Endothelial cell of umbilical vein (primary cell): Measurements from ENCODE around the gene ALDH2. TPM values are rescaled to one million over a fixed set of nuclear protein-coding genes. Genes with fewer than 3 reads are reported as not detected.

ENCODE experiments used
- BruUV-seq: library from RNA; stranded (reverse); fragments of 400-500 nt; replicated peaks from 2 replicates; lab custom pipeline; 2021; lab: Mats Ljungman, UMichigan
- CTCF ChIA-PET: fragments of 300-600, 350-600 bp; sonication (Branson Sonifier 250); formaldehyde crosslinking; loops from one replicate; lab custom pipeline; 2021; ENCODE audit warnings: antibody characterized with exemption, inconsistent platforms; lab: Charles Lee
- POLR2A ChIA-PET: fragments of 300-600, 350-600 bp; sonication (Branson Sonifier 250); formaldehyde crosslinking; loops from one replicate; lab custom pipeline; 2021; ENCODE audit warnings: antibody characterized with exemption, inconsistent platforms; lab: Charles Lee
- DNase-seq: peaks from one replicate; pipeline ENCODE4 v3.0.0-alpha.2; 2011; ENCODE audit warnings: low read depth, low spot score
- FAIRE-seq: peaks from 2 replicates; lab custom pipeline; 2011; peaks lifted over from hg19 to GRCh38; lab: Jason Lieb, UNC
- H2AFZ ChIP-seq: 2 replicates; pipeline ENCODE4 v1.6.0; 2012; ENCODE audit warnings: low read depth, low read length, control low read depth, inconsistent platforms
- H3K27ac ChIP-seq: 2 replicates; pipeline ENCODE4 v1.5.1; 2011; ENCODE audit warnings: low read depth, mild to moderate bottlenecking, control low read depth, low read length, moderate library complexity; ENCODE audit not compliant: insufficient read depth
- H3K27me3 ChIP-seq, 2 experiments: 2 replicates each; pipeline versions ENCODE4 v1.6.0 to v1.6.1; 2011; ENCODE audit warnings: low read length in 2 of 2, mixed read lengths in 1 of 2; ENCODE audit not compliant: control insufficient read depth in 2 of 2, insufficient read depth in 2 of 2
- H3K36me3 ChIP-seq, 2 experiments: 2 replicates in 1 of 2; 3 replicates in 1 of 2; pipeline ENCODE4 v1.5.1; 2011; ENCODE audit warnings: low read length in 2 of 2, mild to moderate bottlenecking in 1 of 2, moderate library complexity in 1 of 2; ENCODE audit not compliant: control insufficient read depth in 2 of 2, insufficient read depth in 2 of 2; ENCODE audit errors: extremely low read depth in 1 of 2
- H3K4me1 ChIP-seq: 3 replicates; pipeline ENCODE4 v1.5.1; 2011; ENCODE audit warnings: mild to moderate bottlenecking, low read length; ENCODE audit not compliant: control insufficient read depth, insufficient read depth; ENCODE audit errors: extremely low read depth
- H3K4me2 ChIP-seq: 2 replicates; pipeline ENCODE4 v1.6.1; 2011; ENCODE audit warnings: low read length, control low read depth, mixed read lengths; ENCODE audit not compliant: insufficient read depth
- H3K4me3 ChIP-seq, 3 experiments: fragments of 200-600 bp in 1 of 3; sonication (generic), shearing (Covaris generic) in 1 of 3; replicated peaks in 1 of 3; 2 replicates each; pipeline ENCODE4 v1.5.1; 2011 to 2016; ENCODE audit warnings: control low read depth in 3 of 3, low read length in 3 of 3, mild to moderate bottlenecking in 2 of 3, inconsistent platforms in 1 of 3, low read depth in 1 of 3, moderate library complexity in 1 of 3; ENCODE audit not compliant: insufficient read depth in 1 of 3
- H3K79me2 ChIP-seq: 2 replicates; pipeline ENCODE4 v1.6.0; 2012; ENCODE audit warnings: low read length, inconsistent platforms; ENCODE audit not compliant: control insufficient read depth, insufficient read depth
- H3K9ac ChIP-seq: replicated peaks from 2 replicates; pipeline ENCODE3; 2011; ENCODE audit warnings: low read length, control low read depth; ENCODE audit not compliant: insufficient read depth; ENCODE audit errors: extremely low read depth
- H3K9me1 ChIP-seq: replicated peaks from 3 replicates; pipeline ENCODE4 v1.6.0; 2011; ENCODE audit warnings: mild to moderate bottlenecking, low read length; ENCODE audit not compliant: control insufficient read depth, insufficient read depth; ENCODE audit errors: extremely low read depth
- H3K9me3 ChIP-seq: replicated peaks from 2 replicates; pipeline ENCODE4 v1.5.1; 2012; ENCODE audit warnings: low read length, inconsistent platforms; ENCODE audit not compliant: control insufficient read depth, insufficient read depth
- H4K20me1 ChIP-seq: replicated peaks from 2 replicates; pipeline ENCODE3; 2011; ENCODE audit warnings: mild to moderate bottlenecking, low read length; ENCODE audit not compliant: control insufficient read depth, insufficient read depth; ENCODE audit errors: extremely low read depth
- EZH2 ChIP-seq: IDR thresholded peaks from 2 replicates; pipeline ENCODE4 v1.6.1; 2012; ENCODE audit warnings: borderline replicate concordance, low read depth, mild to moderate bottlenecking, moderate library complexity, low read length, inconsistent platforms; ENCODE audit not compliant: severe bottlenecking
- FOS ChIP-seq: IDR thresholded peaks from 2 replicates; pipeline ENCODE4 v1.6.1; 2011; ENCODE audit warnings: mild to moderate bottlenecking, low read length, moderate library complexity, borderline replicate concordance; ENCODE audit not compliant: insufficient read depth
- GATA2 ChIP-seq: IDR thresholded peaks from 2 replicates; pipeline ENCODE4 v1.7.0; 2011; ENCODE audit warnings: low read depth, mild to moderate bottlenecking, moderate library complexity, mixed read lengths, low read length; ENCODE audit not compliant: insufficient read length, insufficient read depth
- JUN ChIP-seq: IDR thresholded peaks from 2 replicates; pipeline ENCODE4 v1.6.1; 2011; ENCODE audit warnings: borderline replicate concordance, low read depth; ENCODE audit not compliant: insufficient read length, insufficient read depth
- MAX ChIP-seq: IDR thresholded peaks from 2 replicates; pipeline ENCODE4 v1.6.1; 2011; ENCODE audit not compliant: insufficient read depth, insufficient read length
- MYC ChIP-seq: IDR thresholded peaks from one replicate; pipeline ENCODE4 v1.6.1; 2011; ENCODE audit warnings: mild to moderate bottlenecking, low read depth, low read length
- POLR2A ChIP-seq: IDR thresholded peaks from 2 replicates; pipeline ENCODE4 v1.6.1; 2012; ENCODE audit warnings: low read depth, mild to moderate bottlenecking, control low read depth, low read length
- POLR2AphosphoS5 ChIP-seq: IDR thresholded peaks from 2 replicates; pipeline ENCODE4 v1.6.1; 2012; ENCODE audit warnings: low read depth, mild to moderate bottlenecking, control low read depth, low read length, moderate library complexity; ENCODE audit not compliant: insufficient read depth
- dilution Hi-C: fragments of 300-500 bp; cut with MboI; formaldehyde crosslinking; loops from one replicate; pipeline ENCODE4 v1.15.0; 2019; ENCODE audit warnings: low sequenced_read_pairs; ENCODE audit not compliant: extremely low pct_ligation_motif_present
- intact Hi-C: fragments of 100-400 bp; cut with micrococcal nuclease; formaldehyde crosslinking; loops from one replicate; pipeline ENCODE4 v1.10.0; 2022
- polyA plus RNA-seq, 4 experiments: library from polyadenylated mRNA; depleted of rRNA in 3 of 4; stranded (reverse) in 3 of 4; unstranded in 1 of 4; fragments of >200 nt; gene quantifications; 2 replicates each; pipeline versions ENCODE4 v1.2.1 to v1.2.3, GENCODE V29; 2011 to 2012; ENCODE audit warnings: missing spikeins in 1 of 4
- total RNA-seq: library from RNA; stranded (reverse); gene quantifications from 2 replicates; pipeline ENCODE4 v1.2.3, GENCODE V29; 2021
- TF ChIP-seq, protein P1 (sequence below), 2 donors: IDR thresholded peaks; 1 replicate in 1 of 2; 2 replicates in 1 of 2; pipeline ENCODE4 v1.5.1; 2011; ENCODE audit warnings: low read length in 2 of 2, mild to moderate bottlenecking in 2 of 2, moderate library complexity in 2 of 2, control low read depth in 1 of 2, inconsistent platforms in 1 of 2, low read depth in 1 of 2; ENCODE audit not compliant: insufficient read depth in 1 of 2; ENCODE audit errors: extremely low read depth in 1 of 2

Gene ALDH2
- total and polyA plus RNA-seq, 2 donors (not counting 3 experiments of a cell fraction or from before 2014, with no cell fraction given), result 69.5 to 86.5 TPM

GRCh38 chr12:111728795-111729194, 37.9 kb upstream of the ALDH2 start:
- dilution Hi-C loops (no loop called here), intact Hi-C loops (no loop called here)
- ChIA-PET CTCF (interaction anchor here (0.8 kb wide), 1 partner anchor 84 kb away, joined by 4 read pairs; no protein-coding TSS in a partner anchor), POLR2A (no interaction called here)
- no peak overlapping the region for H3K4me3 ChIP-seq
- H3K27ac ChIP-seq, result no peak overlapping the region
- no peak overlapping the region for H2AFZ ChIP-seq
- no peaks in the 10 kb centered on the region for H3K9me3 ChIP-seq
- H3K9me1 ChIP-seq, result no peaks in the 10 kb centered on the region
- no peaks in the 10 kb centered on the region for H3K27me3 ChIP-seq
- H3K4me1 ChIP-seq, result no peaks in the 10 kb centered on the region
- H3K36me3 ChIP-seq, result peaks cover 0 to 2% of the 10 kb centered on the region in 2 experiments
- no peaks in the 10 kb centered on the region for H4K20me1 ChIP-seq
- no peak for FAIRE-seq
- DNase-seq, result no peak
- TF ChIP-seq GATA2 (no peak), MYC (no peak), POLR2AphosphoS5 (no peak), EZH2 (no peak), FOS (no peak), MAX (no peak), POLR2A (no peak), JUN (no peak)
- TF ChIP-seq, protein P1, sequence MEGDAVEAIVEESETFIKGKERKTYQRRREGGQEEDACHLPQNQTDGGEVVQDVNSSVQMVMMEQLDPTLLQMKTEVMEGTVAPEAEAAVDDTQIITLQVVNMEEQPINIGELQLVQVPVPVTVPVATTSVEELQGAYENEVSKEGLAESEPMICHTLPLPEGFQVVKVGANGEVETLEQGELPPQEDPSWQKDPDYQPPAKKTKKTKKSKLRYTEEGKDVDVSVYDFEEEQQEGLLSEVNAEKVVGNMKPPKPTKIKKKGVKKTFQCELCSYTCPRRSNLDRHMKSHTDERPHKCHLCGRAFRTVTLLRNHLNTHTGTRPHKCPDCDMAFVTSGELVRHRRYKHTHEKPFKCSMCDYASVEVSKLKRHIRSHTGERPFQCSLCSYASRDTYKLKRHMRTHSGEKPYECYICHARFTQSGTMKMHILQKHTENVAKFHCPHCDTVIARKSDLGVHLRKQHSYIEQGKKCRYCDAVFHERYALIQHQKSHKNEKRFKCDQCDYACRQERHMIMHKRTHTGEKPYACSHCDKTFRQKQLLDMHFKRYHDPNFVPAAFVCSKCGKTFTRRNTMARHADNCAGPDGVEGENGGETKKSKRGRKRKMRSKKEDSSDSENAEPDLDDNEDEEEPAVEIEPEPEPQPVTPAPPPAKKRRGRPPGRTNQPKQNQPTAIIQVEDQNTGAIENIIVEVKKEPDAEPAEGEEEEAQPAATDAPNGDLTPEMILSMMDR (IDR thresholded peaks at IDR 0.05; ENCODE audit: extremely low read depth in 1 of 2, insufficient read depth in 1 of 2, low read depth in 1 of 2, low read length in 2 of 2), result no peak
- no TSS peak for BruUV-seq
- no peaks in the 10 kb centered on the region for H3K79me2 ChIP-seq
- no peak overlapping the region for H3K9ac ChIP-seq
- no peak overlapping the region for H3K4me2 ChIP-seq
